ENCODE results near the gene PTMA. TPM values are rescaled to one million over a fixed set of nuclear protein-coding genes. Genes with fewer than 3 reads are reported as not detected.

Gene PTMA
- polyA plus RNA-seq, 2 of the 4 experiments (the other 2 are of a cell fraction), result 1,191 to 2,360 TPM

- no peaks in the 10 kb centered on the region for H3K9me3 ChIP-seq
- TF ChIP-seq RAD21 (conservative IDR thresholded peaks at IDR 0.05 in 1 of 2, IDR thresholded peaks at IDR 0.05 in 1 of 2), result 0 out of 5 replicates have a peak, but pooled peaks of 1 of the 2 experiments have one; percentile 0
- 0 out of 3 replicates have a peak, but pooled peaks have one; percentile 3 for TF ChIP-seq SMC3 (IDR thresholded peaks at IDR 0.05)
- TF ChIP-seq TFCP2L1 (CRISPR knock-in tag; IDR thresholded peaks at IDR 0.05), result no peak
- ChIA-PET POLR2A (interaction anchor here (2.4 to 4.2 kb wide), 5 partner anchors 9 to 67 kb away, joined by 11 to 61 read pairs (median 21); partner anchors contain the start of gene PTMA), CTCF (interaction anchor here (78.4 to 95.1 kb wide), 2 partner anchors 12 to 20 kb away, joined by 4158 read pairs; partner anchors contain the start of gene PTMA)
- H3K4me2 ChIP-seq, result peak overlapping the region; percentile 89
- H3K4me3 ChIP-seq, result no peak overlapping the region
- H3K27ac ChIP-seq, result peak overlapping the region; percentile 97
- H3K4me1 ChIP-seq, result peaks cover 53% of the 10 kb centered on the region
- no peak for FAIRE-seq
- WGBS (ENCODE audit: missing lambda C conversion rate), result 24% methylated on average over 10 of the region's 17 CpGs
- DNase-seq (ENCODE audit: low read depth in 1 of 2, low spot score in 1 of 2), result no peak
- ATAC-seq, result no peak
Observed at GRCh38 chr2:231671270-231672050, 36.9 kb upstream of the PTMA start.

- Histone ChIP-seq H3K4me2 (peak overlapping the region; percentile 89), H3K9me3 (no peaks in the 10 kb centered on the region), H3K4me1 (peaks cover 45% of the 10 kb centered on the region), H3K27ac (peak overlapping the region; percentile 97), H3K4me3 (peak overlapping the region; percentile 42)
- POLR2A ChIA-PET, result interaction anchor here (0.6 to 4.2 kb wide), 20 partner anchors 9 to 209 kb away, joined by 3 to 61 read pairs (median 4); partner anchors contain the start of genes NCL and PTMA
- DNase-seq (ENCODE audit: low read depth in 1 of 2, low spot score in 1 of 2), result peak; percentile 67 to 89
- FAIRE-seq, result no peak
- CTCF ChIA-PET, result interaction anchor here (0.5 to 95.1 kb wide), 7 partner anchors 11 to 199 kb away, joined by 3 to 4158 read pairs (median 11); partner anchors contain the start of gene PTMA
- peak; percentile 69 to 78 for ATAC-seq
- WGBS (ENCODE audit: missing lambda C conversion rate), result 14% methylated on average over 11 of the region's 20 CpGs
- TF ChIP-seq KDM5A (IDR thresholded peaks at IDR 0.05) (no peak), JUN (IDR thresholded peaks at IDR 0.05) (no peak; a peak in 1 of 5 replicates), PBX3 (IDR thresholded peaks at IDR 0.05) (no peak), FOSL2 (IDR thresholded peaks at IDR 0.05) (no peak), FOSL2 (CRISPR knock-in tag; IDR thresholded peaks at IDR 0.05) (no peak), MYC (IDR thresholded peaks at IDR 0.05; ENCODE audit: borderline replicate concordance, low read length) (no peak), ATOH8 (CRISPR knock-in tag; IDR thresholded peaks at IDR 0.05; ENCODE audit: low read depth) (no peak), JUNB (IDR thresholded peaks at IDR 0.05) (no peak), TFCP2L1 (CRISPR knock-in tag; IDR thresholded peaks at IDR 0.05) (no peak), CTCF (IDR thresholded peaks at IDR 0.05) (peak; percentile 56), FOXS1 (CRISPR knock-in tag; IDR thresholded peaks at IDR 0.05) (no peak), HES2 (IDR thresholded peaks at IDR 0.05) (no peak), E2F6 (IDR thresholded peaks at IDR 0.05; ENCODE audit: borderline replicate concordance, low read depth) (no peak), EHMT2 (IDR thresholded peaks at IDR 0.05; ENCODE audit: low read depth) (no peak), SREBF2 (IDR thresholded peaks at IDR 0.05) (no peak), BHLHE40 (IDR thresholded peaks at IDR 0.05; ENCODE audit: low read depth, low read length) (no peak), CEBPB (IDR thresholded peaks at IDR 0.05) (no peak), HEYL (CRISPR knock-in tag; IDR thresholded peaks at IDR 0.05) (no peak), BCL3 (IDR thresholded peaks at IDR 0.05) (no peak), SMC3 (IDR thresholded peaks at IDR 0.05) (no peak), RARB (CRISPR knock-in tag; IDR thresholded peaks at IDR 0.05) (no peak), HOXA7 (CRISPR knock-in tag; IDR thresholded peaks at IDR 0.05) (no peak), POLR2A (IDR thresholded peaks at IDR 0.05; ENCODE audit: low read length) (peak; percentile 27; the same call in 1 of the 2 replicates), GATA3 (IDR thresholded peaks at IDR 0.05; ENCODE audit: borderline replicate concordance) (0 out of 2 replicates have a peak, but pooled peaks have one; percentile 19), NFE2L2 (conservative IDR thresholded peaks at IDR 0.05; ENCODE audit: low read length) (no peak), ZNF302 (CRISPR knock-in tag; IDR thresholded peaks at IDR 0.05) (no peak), ELK1 (IDR thresholded peaks at IDR 0.05; ENCODE audit: low read depth, low read length) (no peak)
Observed at GRCh38 chr2:231672617-231673347, 35.5 kb upstream of the PTMA start.
